ENCODE results near the gene UST.

The UST gene

DNA sequence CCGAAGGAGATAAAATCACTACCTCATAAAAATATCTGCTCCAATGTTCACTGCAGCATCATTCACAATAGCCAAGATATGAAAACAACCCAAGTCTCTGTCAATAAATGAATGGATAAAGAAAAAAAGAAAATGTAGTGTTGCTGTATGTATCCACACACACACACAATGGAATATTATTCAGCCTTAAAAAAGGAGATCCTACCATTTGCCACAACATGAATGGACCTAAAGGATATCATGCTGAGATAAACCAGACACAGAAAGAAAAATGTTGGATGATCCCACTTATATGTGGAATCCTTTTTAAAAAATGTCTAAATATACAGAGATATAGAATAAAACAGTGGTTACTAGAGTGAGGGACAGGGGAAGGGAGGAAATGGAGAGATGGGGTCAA is 378.5 kb downstream of the UST start:
- Histone ChIP-seq H2AK5ac (ENCODE audit: low read length) (no peak overlapping the region), H3K36me3 (ENCODE audit: control insufficient read depth, insufficient read depth, low read length) (no peaks in the 10 kb centered on the region), H3K4me1 (ENCODE audit: control insufficient read depth, low read depth, low read length) (no peaks in the 10 kb centered on the region), H3K4ac (ENCODE audit: low read depth, low read length) (no peak overlapping the region), H4K8ac (ENCODE audit: low read depth, low read length) (no peak overlapping the region), H3K23ac (ENCODE audit: low read length) (no peak overlapping the region), H3K18ac (ENCODE audit: low read length) (no peak overlapping the region), H3K9ac (ENCODE audit: low read length) (no peak overlapping the region), H2BK120ac (ENCODE audit: low read depth, low read length) (no peak overlapping the region), H2BK5ac (ENCODE audit: low read length) (no peak overlapping the region), H3K27me3 (ENCODE audit: insufficient read depth, low read length, poor library complexity) (no peaks in the 10 kb centered on the region), H3K79me2 (ENCODE audit: control insufficient read depth, insufficient read depth, low read length) (no peaks in the 10 kb centered on the region), H3K56ac (ENCODE audit: low read length) (no peak overlapping the region), H3K79me1 (ENCODE audit: low read length) (no peaks in the 10 kb centered on the region), H2BK15ac (replicated peaks; ENCODE audit: low read depth) (no peak overlapping the region), H4K5ac (ENCODE audit: low read length) (no peak overlapping the region), H3K4me2 (ENCODE audit: low read length) (no peak overlapping the region), H3K4me3 (ENCODE audit: low read length) (no peak overlapping the region), H3K27ac (ENCODE audit: low read depth, low read length) (no peak overlapping the region)
- no peak for DNase-seq
- no CpG with 5 or more reads among the region's 1 CpG for WGBS (ENCODE audit: extremely low coverage, insufficient coverage, low lambda C conversion rate)

All from mesendoderm (in vitro differentiated cells).